ENCODE results near the gene ZNF766. TPM values are rescaled to one million over a fixed set of nuclear protein-coding genes. Genes with fewer than 3 reads are reported as not detected.

Gene ZNF766
- total and polyA plus RNA-seq, 9 of the 15 experiments (the other 6 are each of a cell fraction or from before 2014, with no cell fraction given) = 6.7 to 23.0 (median 11.2) TPM

- H4K20me1 ChIP-seq (replicated peaks; ENCODE audit: control insufficient read depth, insufficient read depth, low read length) = no peaks in the 10 kb centered on the region
- peaks cover 85% of the 10 kb centered on the region for H3K79me2 ChIP-seq (ENCODE audit: control insufficient read depth, insufficient read depth, low read length)
- POLR2A ChIA-PET = interaction anchor here (0.5 kb wide), 1 partner anchor 933 kb away, joined by 3 read pairs; no protein-coding TSS in a partner anchor
- no peak overlapping the region for H3K4me3 ChIP-seq
- WGBS (ENCODE audit: insufficient coverage, low coverage, missing lambda C conversion rate) = 78% methylated on average over 5 of the region's 5 CpGs
- H3K27me3 ChIP-seq (ENCODE audit: control insufficient read depth in 2 of 2, insufficient read depth in 2 of 2, low read length in 2 of 2) = no peaks in the 10 kb centered on the region
- peaks cover 0 to 4% of the 10 kb centered on the region in 2 experiments; a peak in 2 of 5 replicates for H3K4me1 ChIP-seq (replicated peaks in 1 of 2; ENCODE audit: control insufficient read depth in 2 of 2, insufficient read depth in 2 of 2, low read length in 2 of 2)
- DNase-seq (ENCODE audit: extremely low read depth in 1 of 4, low spot score in 3 of 4) (no peak), ATAC-seq (no peak), FAIRE-seq (no peak)
- CTCF ChIA-PET (ENCODE audit: low intra/inter-chr PET ratio) = no interaction called here
- no peak overlapping the region for H3K9ac ChIP-seq (ENCODE audit: insufficient read depth in 1 of 2, low read depth in 2 of 2, low read length in 2 of 2)
- no peak overlapping the region for H3K27ac ChIP-seq (ENCODE audit: extremely low read depth, low read depth, low read length)
- peaks cover 32% of the 10 kb centered on the region; the same call in 2 of the 3 replicates for H3K36me3 ChIP-seq (ENCODE audit: control insufficient read depth, insufficient read depth, low read length)
- H3K4me2 ChIP-seq (ENCODE audit: insufficient read depth, low read length) = no peak overlapping the region
- no peak overlapping the region for H2AFZ ChIP-seq (ENCODE audit: low read depth, low read length)
- no peaks in the 10 kb centered on the region for H3K9me1 ChIP-seq (ENCODE audit: control insufficient read depth, insufficient read depth, low read length)
- H3K9me3 ChIP-seq (replicated peaks; ENCODE audit: control insufficient read depth, insufficient read depth, low read depth, low read length) = peaks cover 18% of the 10 kb centered on the region
- in situ Hi-C loops (cut with MboI) (no loop called here), intact Hi-C loops (cut with micrococcal nuclease) (no loop called here)
- TF ChIP-seq SOX6 (IDR thresholded peaks at IDR 0.05) = no peak
- TF ChIP-seq, protein P1, sequence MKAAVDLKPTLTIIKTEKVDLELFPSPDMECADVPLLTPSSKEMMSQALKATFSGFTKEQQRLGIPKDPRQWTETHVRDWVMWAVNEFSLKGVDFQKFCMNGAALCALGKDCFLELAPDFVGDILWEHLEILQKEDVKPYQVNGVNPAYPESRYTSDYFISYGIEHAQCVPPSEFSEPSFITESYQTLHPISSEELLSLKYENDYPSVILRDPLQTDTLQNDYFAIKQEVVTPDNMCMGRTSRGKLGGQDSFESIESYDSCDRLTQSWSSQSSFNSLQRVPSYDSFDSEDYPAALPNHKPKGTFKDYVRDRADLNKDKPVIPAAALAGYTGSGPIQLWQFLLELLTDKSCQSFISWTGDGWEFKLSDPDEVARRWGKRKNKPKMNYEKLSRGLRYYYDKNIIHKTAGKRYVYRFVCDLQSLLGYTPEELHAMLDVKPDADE (conservative IDR thresholded peaks at IDR 0.05; ENCODE audit: control insufficient read depth, low read depth, low read length) = no peak
- BruUV-seq (replicated peaks) = no TSS peak
Observed at GRCh38 chr19:52274191-52274590, 4.8 kb downstream of the ZNF766 start.

DNA sequence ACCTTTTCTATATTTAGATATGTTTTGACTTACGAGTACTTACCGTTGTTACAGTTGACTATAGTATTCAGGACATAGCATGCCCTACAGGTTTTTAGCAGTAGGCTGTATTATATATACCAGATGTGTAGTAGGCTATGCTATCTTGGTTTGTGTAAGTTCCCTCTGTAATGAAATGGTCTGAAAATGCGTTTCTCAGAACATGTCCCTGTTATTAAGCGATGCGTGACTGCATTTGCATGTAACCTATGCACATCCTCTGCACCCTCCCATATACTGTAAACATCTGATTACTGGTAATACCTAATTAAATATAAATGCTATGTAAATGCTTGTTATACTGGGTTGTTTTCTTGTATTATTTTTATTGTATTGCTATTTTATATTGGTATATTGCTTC lies 6.6 kb downstream of the ZNF766 start:
- FAIRE-seq (no peak), ATAC-seq (no peak), DNase-seq (ENCODE audit: extremely low read depth in 1 of 4, low spot score in 3 of 4) (no peak)
- peaks cover 20% of the 10 kb centered on the region for H3K9me3 ChIP-seq (replicated peaks; ENCODE audit: control insufficient read depth, insufficient read depth, low read depth, low read length)
- H4K20me1 ChIP-seq (replicated peaks; ENCODE audit: control insufficient read depth, insufficient read depth, low read length) = no peaks in the 10 kb centered on the region
- H3K36me3 ChIP-seq (ENCODE audit: control insufficient read depth, insufficient read depth, low read length) = peaks cover 31% of the 10 kb centered on the region; the same call in 2 of the 3 replicates
- in situ Hi-C loops (cut with MboI) = no loop called here
- no peak overlapping the region for H3K4me2 ChIP-seq (ENCODE audit: insufficient read depth, low read length)
- no peak overlapping the region for H3K4me3 ChIP-seq
- no peaks in the 10 kb centered on the region for H3K27me3 ChIP-seq (ENCODE audit: control insufficient read depth in 2 of 2, insufficient read depth in 2 of 2, low read length in 2 of 2)
- H3K27ac ChIP-seq (ENCODE audit: extremely low read depth, low read depth, low read length) = no peak overlapping the region
- ChIA-PET CTCF (ENCODE audit: low intra/inter-chr PET ratio) (no interaction called here), POLR2A (no interaction called here)
- intact Hi-C loops (cut with micrococcal nuclease) = no loop called here
- H3K79me2 ChIP-seq (ENCODE audit: control insufficient read depth, insufficient read depth, low read length) = peaks cover 83% of the 10 kb centered on the region
- no peak overlapping the region for H2AFZ ChIP-seq (ENCODE audit: low read depth, low read length)
- no peaks in the 10 kb centered on the region for H3K9me1 ChIP-seq (ENCODE audit: control insufficient read depth, insufficient read depth, low read length)
- no peak overlapping the region for H3K9ac ChIP-seq (ENCODE audit: insufficient read depth in 1 of 2, low read depth in 2 of 2, low read length in 2 of 2)
- H3K4me1 ChIP-seq (replicated peaks in 1 of 2; ENCODE audit: control insufficient read depth in 2 of 2, insufficient read depth in 2 of 2, low read length in 2 of 2) = no peaks in the 10 kb centered on the region; a peak in 1 of 5 replicates
- BruUV-seq (replicated peaks) = no TSS peak
- WGBS (ENCODE audit: insufficient coverage, low coverage, missing lambda C conversion rate) = 95% methylated on average over 5 of the region's 5 CpGs
- TF ChIP-seq GTF2F1 (IDR thresholded peaks at IDR 0.05; ENCODE audit: low read depth, low read length) (no peak), THAP12 (CRISPR knock-in tag; IDR thresholded peaks at IDR 0.05) (no peak), NR2C2 (CRISPR knock-in tag; IDR thresholded peaks at IDR 0.05) (no peak), NR2C2 (tag; IDR thresholded peaks at IDR 0.05) (no peak), BRCA1 (IDR thresholded peaks at IDR 0.05) (no peak), BRCA1 (CRISPR knock-in tag; IDR thresholded peaks at IDR 0.05) (no peak), ESRRB (CRISPR knock-in tag; IDR thresholded peaks at IDR 0.05; ENCODE audit: borderline replicate concordance) (no peak), HDAC3 (IDR thresholded peaks at IDR 0.05; ENCODE audit: borderline replicate concordance, partially characterized antibody) (no peak)
- TF ChIP-seq, protein P2, sequence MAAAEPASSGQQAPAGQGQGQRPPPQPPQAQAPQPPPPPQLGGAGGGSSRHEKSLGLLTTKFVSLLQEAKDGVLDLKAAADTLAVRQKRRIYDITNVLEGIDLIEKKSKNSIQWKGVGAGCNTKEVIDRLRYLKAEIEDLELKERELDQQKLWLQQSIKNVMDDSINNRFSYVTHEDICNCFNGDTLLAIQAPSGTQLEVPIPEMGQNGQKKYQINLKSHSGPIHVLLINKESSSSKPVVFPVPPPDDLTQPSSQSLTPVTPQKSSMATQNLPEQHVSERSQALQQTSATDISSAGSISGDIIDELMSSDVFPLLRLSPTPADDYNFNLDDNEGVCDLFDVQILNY (CRISPR knock-in tag; IDR thresholded peaks at IDR 0.05) = no peak
